AG04449 (cell line): ENCODE results near the gene TRIO.

Source experiments
- CTCF ChIA-PET: fragments of 350-600 bp; formaldehyde crosslinking; extraction: SDS; loops from one replicate; lab custom pipeline; 2021; ENCODE audit warnings: antibody characterized with exemption; lab: Yijun Ruan, JAX
- POLR2A ChIA-PET: fragments of 400-600, 350-600 bp; formaldehyde crosslinking; extraction: SDS; loops from one replicate; lab custom pipeline; 2020; ENCODE audit warnings: antibody characterized with exemption, inconsistent platforms; lab: Yijun Ruan, JAX
- DNase-seq: peaks from one replicate; pipeline ENCODE4 v3.0.0-alpha.2; 2010; ENCODE audit warnings: low read depth, low spot score
- H3K4me3 ChIP-seq: 2 replicates; pipeline ENCODE4 v1.5.1; 2011; ENCODE audit warnings: low read depth, mild to moderate bottlenecking, control low read depth, low read length
- CTCF ChIP-seq: IDR thresholded peaks from one replicate; pipeline ENCODE4 v1.5.1; 2011; ENCODE audit warnings: mild to moderate bottlenecking, moderate library complexity, low read length, control low read depth, inconsistent platforms; ENCODE audit not compliant: insufficient read depth; ENCODE audit errors: missing control alignments

TRIO gene

DNA sequence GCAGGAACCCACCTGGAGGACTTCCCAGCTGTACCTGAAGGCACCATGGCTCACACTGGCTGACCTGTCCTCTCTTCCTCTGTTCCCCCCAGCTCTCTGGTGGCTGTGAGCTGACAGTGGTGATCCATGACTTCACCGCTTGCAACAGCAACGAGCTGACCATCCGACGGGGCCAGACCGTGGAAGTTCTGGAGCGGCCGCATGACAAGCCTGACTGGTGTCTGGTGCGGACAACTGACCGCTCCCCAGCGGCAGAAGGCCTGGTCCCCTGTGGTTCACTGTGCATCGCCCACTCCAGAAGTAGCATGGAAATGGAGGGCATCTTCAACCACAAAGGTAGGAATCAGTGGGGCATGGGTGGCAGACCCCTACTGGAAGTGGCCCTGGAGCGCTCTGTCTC is 276.5 kb downstream of the TRIO start:
- ChIA-PET CTCF (interaction anchor here (0.9 to 4.1 kb wide), 5 partner anchors 8 to 447 kb away, joined by 3 to 35 read pairs (median 3); no protein-coding TSS in a partner anchor), POLR2A (no interaction called here)
- DNase-seq, result no peak
- no peak for TF ChIP-seq CTCF
- no peak overlapping the region for H3K4me3 ChIP-seq

- TF ChIP-seq CTCF, result no peak
- no peak for DNase-seq
- ChIA-PET CTCF (interaction anchor here (0.9 to 3.7 kb wide), 4 partner anchors 8 to 446 kb away, joined by 3 to 13 read pairs (median 3); no protein-coding TSS in a partner anchor), POLR2A (interaction anchor here (0.6 to 0.8 kb wide), 2 partner anchors 9 to 35 kb away, joined by 3 read pairs; no protein-coding TSS in a partner anchor)
- H3K4me3 ChIP-seq, result no peak overlapping the region
These were observed 277.1 kb downstream of the TRIO start for GRCh38 chr5:14420101-14420811.

DNA sequence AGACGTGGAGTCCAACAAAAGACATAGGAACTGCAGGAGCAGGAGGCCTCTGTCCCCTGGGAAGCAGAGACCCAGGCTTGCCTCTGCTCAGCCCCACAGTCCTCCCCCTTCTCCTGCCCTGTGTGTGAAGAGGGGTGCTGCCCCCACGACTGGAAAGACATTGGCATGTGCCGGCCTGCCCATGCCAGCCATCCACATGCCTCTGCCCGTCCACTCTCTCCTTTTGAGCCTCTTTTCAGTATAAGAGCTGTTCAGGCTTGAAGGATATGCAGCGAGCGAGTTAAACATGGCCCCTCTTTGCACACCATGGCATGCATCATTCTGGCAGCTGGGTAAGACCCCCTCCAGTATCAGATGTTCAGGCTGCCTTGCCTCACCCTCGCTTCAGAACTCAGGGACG is 278.7 kb downstream of the TRIO start:
- no peak for TF ChIP-seq CTCF
- POLR2A ChIA-PET, result interaction anchor here (0.9 kb wide), 1 partner anchor 28 kb away, joined by 3 read pairs; no protein-coding TSS in a partner anchor
- CTCF ChIA-PET, result interaction anchor here (1.5 to 1.8 kb wide), 2 partner anchors 10 to 13 kb away, joined by 3 to 5 read pairs; no protein-coding TSS in a partner anchor

DNA sequence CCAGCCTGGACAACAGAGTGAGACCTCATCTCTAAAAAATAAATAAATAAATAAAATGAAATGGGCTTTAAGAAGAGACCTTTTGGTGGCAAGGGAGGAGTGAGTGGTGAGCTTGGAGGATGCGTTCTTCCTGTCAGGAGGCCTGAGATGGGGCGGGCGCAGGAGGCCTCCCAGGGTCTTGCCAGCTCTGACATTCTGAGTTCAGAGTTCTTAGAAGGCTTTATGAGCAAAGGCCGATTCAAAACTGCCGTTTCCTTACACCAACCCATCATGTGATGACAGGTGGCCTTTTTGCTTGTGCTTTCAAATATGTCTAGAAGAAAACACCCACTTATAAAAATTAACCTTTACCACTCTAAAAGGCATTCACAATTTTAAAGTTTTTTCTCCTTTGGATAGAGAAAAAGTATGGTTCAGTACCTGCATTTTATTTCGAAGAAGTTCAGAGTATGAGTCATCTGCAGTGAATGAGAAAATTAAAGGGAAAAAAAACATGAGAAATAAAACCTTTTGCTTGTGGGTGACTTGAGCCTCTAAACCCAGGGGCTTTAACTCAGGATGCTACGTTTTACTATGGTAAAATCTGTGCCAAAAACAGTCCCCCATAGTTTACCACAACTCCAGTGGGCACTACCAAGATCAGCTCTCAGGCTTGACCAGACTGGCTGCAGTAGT is 281.0 kb downstream of the TRIO start:
- DNase-seq, result no peak
- H3K4me3 ChIP-seq, result no peak overlapping the region
- ChIA-PET POLR2A (no interaction called here), CTCF (interaction anchor here (1.2 to 1.5 kb wide), 2 partner anchors 25 to 225 kb away, joined by 3 to 5 read pairs; no protein-coding TSS in a partner anchor)
- TF ChIP-seq CTCF, result no peak

More for the DNA sequence above, 278.7 kb downstream of the TRIO start:
- no peak for DNase-seq
- H3K4me3 ChIP-seq, result no peak overlapping the region

- ChIA-PET CTCF (no interaction called here), POLR2A (no interaction called here)
- H3K4me3 ChIP-seq, result no peak overlapping the region
- no peak for TF ChIP-seq CTCF
- no peak for DNase-seq
These were observed 282.4 kb downstream of the TRIO start for GRCh38 chr5:14425559-14425958.

DNA sequence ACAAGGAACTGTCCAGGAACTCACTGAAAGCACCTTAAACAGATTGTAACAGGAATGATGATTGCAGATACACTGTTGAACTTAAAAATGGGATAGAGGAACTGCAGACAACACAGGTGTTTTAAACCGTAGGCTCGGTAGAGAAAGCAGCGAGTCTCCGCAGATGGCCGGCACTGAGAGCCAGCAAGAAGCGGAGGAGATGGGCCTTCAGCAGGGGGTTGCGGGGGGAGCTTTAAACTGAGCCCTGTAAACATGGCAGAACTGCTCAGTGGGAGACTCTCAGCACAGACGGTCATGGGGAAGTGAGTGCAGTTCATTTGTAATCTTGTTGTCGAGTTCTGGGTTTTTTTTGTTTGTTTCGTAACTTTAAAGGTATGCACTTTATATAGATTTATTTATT is 283.4 kb downstream of the TRIO start:
- no peak for DNase-seq
- ChIA-PET POLR2A (no interaction called here), CTCF (interaction anchor here (1.2 to 1.4 kb wide), 2 partner anchors 9 to 222 kb away, joined by 5 read pairs; no protein-coding TSS in a partner anchor)
- no peak overlapping the region for H3K4me3 ChIP-seq
- no peak for TF ChIP-seq CTCF
